Liver (tissue), 9 donors: Measurements from ENCODE around the gene HTD2. TPM values are rescaled to one million over a fixed set of nuclear protein-coding genes. Genes with fewer than 3 reads are reported as not detected.

ENCODE experiments used
- DNase-seq: peaks from one replicate; pipeline ENCODE4 v3.0.0-alpha.2; 2017; ENCODE audit warnings: low spot score
- H3K27ac ChIP-seq, 2 donors: one replicate each; pipeline ENCODE4 v1.7.0; 2013; ENCODE audit warnings: inconsistent platforms in 2 of 2, low read length in 2 of 2, control low read depth in 1 of 2, low read depth in 1 of 2, mild to moderate bottlenecking in 1 of 2
- H3K27me3 ChIP-seq, 4 donors: one replicate each; pipeline versions ENCODE4 v1.6.1 to v1.7.0; 2013; ENCODE audit warnings: low read length in 3 of 4, inconsistent platforms in 1 of 4, mild to moderate bottlenecking in 1 of 4, moderate library complexity in 1 of 4; ENCODE audit not compliant: control insufficient read depth in 4 of 4, insufficient read depth in 4 of 4
- H3K36me3 ChIP-seq, 4 donors: one replicate each; pipeline versions ENCODE4 v1.6.1 to v1.7.0; 2013; ENCODE audit warnings: low read length in 3 of 4, mild to moderate bottlenecking in 3 of 4, low read depth in 1 of 4, moderate library complexity in 1 of 4; ENCODE audit not compliant: control insufficient read depth in 4 of 4, insufficient read depth in 3 of 4
- H3K4me1 ChIP-seq, 4 donors: one replicate each; pipeline versions ENCODE4 v1.6.1 to v1.7.0; 2013; ENCODE audit warnings: low read length in 3 of 4, mild to moderate bottlenecking in 3 of 4, moderate library complexity in 1 of 4; ENCODE audit not compliant: control insufficient read depth in 4 of 4, insufficient read depth in 4 of 4
- H3K4me3 ChIP-seq, 3 donors: one replicate each; pipeline versions ENCODE4 v1.6.1 to v1.7.0; 2013; ENCODE audit warnings: low read length in 3 of 3, control low read depth in 1 of 3, low read depth in 1 of 3, mild to moderate bottlenecking in 1 of 3
- H3K9ac ChIP-seq, 2 donors: one replicate each; pipeline ENCODE4 v1.7.0; 2013; ENCODE audit warnings: low read length in 2 of 2, mild to moderate bottlenecking in 2 of 2, moderate library complexity in 2 of 2, control low read depth in 1 of 2, low read depth in 1 of 2
- H3K9me3 ChIP-seq, 4 donors: one replicate each; pipeline versions ENCODE4 v1.6.1 to v1.7.0; 2013; ENCODE audit warnings: low read length in 3 of 4; ENCODE audit not compliant: control insufficient read depth in 4 of 4
- EGR1 ChIP-seq, 2 donors: IDR thresholded peaks; 2 replicates each; pipeline ENCODE4 v1.6.1; 2016 to 2018; ENCODE audit warnings: antibody characterized with exemption in 2 of 2, low read depth in 2 of 2
- FOXA1 ChIP-seq: IDR thresholded peaks from 2 replicates; pipeline ENCODE4 v1.6.1; 2016; ENCODE audit warnings: antibody characterized with exemption
- FOXA2 ChIP-seq: IDR thresholded peaks from 2 replicates; pipeline ENCODE4 v1.6.1; 2016; ENCODE audit warnings: antibody characterized with exemption
- GABPA ChIP-seq, 2 donors: IDR thresholded peaks in 1 of 2; conservative IDR thresholded peaks in 1 of 2; 2 replicates each; pipeline ENCODE4 v1.6.1; 2016; ENCODE audit warnings: antibody characterized with exemption in 2 of 2, mild to moderate bottlenecking in 1 of 2, moderate library complexity in 1 of 2
- HNF4A ChIP-seq, 2 donors: conservative IDR thresholded peaks; 2 replicates each; pipeline ENCODE4 v1.6.1; 2016; ENCODE audit warnings: antibody characterized with exemption in 2 of 2, mild to moderate bottlenecking in 2 of 2
- HNF4G ChIP-seq: IDR thresholded peaks from 2 replicates; pipeline ENCODE4 v1.6.1; 2016; ENCODE audit warnings: antibody characterized with exemption
- JUND ChIP-seq, 2 donors: IDR thresholded peaks; 2 replicates each; pipeline ENCODE4 v1.6.1; 2016; ENCODE audit warnings: antibody characterized with exemption in 2 of 2
- NR2F2 ChIP-seq: IDR thresholded peaks from 2 replicates; pipeline ENCODE4 v1.6.1; 2016; ENCODE audit warnings: antibody characterized with exemption
- RAD21 ChIP-seq, 2 donors: IDR thresholded peaks; 2 replicates each; pipeline ENCODE4 v1.6.1; 2016; ENCODE audit warnings: antibody characterized with exemption in 2 of 2, mild to moderate bottlenecking in 2 of 2
- SP1 ChIP-seq: IDR thresholded peaks from 2 replicates; pipeline ENCODE4 v1.6.1; 2018; ENCODE audit warnings: antibody characterized with exemption, mild to moderate bottlenecking
- WGBS: extraction: QIAGEN DNeasy Blood & Tissue Kit; methylation state at CpG from one replicate; pipeline ENCODE4 v1.1.7; 2013; 5-methylcytosine and 5-hydroxymethylcytosine counted together
- polyA plus RNA-seq, 2 donors: library from polyadenylated mRNA; stranded (reverse) in 1 of 2; unstranded in 1 of 2; fragments of 200-250 nt in 1 of 2; fragments of >200 nt in 1 of 2; fragmentation: Nextera tagmentation in 1 of 2; extraction: Ambion mirVana in 1 of 2; gene quantifications; one replicate each; pipeline versions ENCODE4 v1.2.1 to v1.2.3, GENCODE V29; 2013 to 2015
- total RNA-seq, 2 donors: library from RNA; depleted of rRNA; stranded (reverse); fragments of >200 nt; gene quantifications; one replicate each; pipeline ENCODE4 v1.2.3, GENCODE V29; 2014
- TF ChIP-seq, protein P1 (sequence below): fragments of 150-350 bp; IDR thresholded peaks from 2 replicates; pipeline ENCODE4 v1.5.1; 2017; ENCODE audit warnings: improper control_type of control experiment, low read depth, low read length; ENCODE audit not compliant: missing input control
- TF ChIP-seq, protein P2 (sequence below): IDR thresholded peaks from 2 replicates; pipeline ENCODE4 v1.6.1; 2016; ENCODE audit warnings: antibody characterized with exemption, mild to moderate bottlenecking
- donor health status: healthy.
- donor health status: healthy.
- donor health status: healthy.
- donor health status: healthy.
- donor health status: healthy.

The HTD2 gene
- total and polyA plus RNA-seq, 4 donors: 6.6 to 14.8 (median 11.0) TPM

DNA sequence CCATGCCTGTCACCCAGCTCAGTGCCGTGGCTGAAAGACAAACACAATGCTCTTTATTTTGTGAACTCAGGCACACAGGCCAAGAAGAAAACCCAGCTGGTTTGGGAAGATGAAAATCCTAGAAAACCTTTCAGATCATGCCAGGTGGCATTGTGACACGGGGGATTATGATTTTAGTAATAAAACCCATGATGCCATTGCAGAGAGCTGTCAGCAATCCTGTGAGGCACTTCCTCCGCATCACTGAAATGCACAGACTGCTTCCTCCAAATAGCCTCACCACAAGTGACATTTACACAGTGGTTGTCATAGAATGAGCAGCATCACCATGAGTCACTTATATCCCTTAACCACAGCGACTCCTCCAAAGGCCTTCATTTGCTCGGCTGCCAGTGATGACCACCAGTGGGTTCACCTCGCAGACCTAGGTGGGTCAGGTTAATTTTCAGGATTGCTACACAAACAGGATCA lies 46.0 kb upstream of the HTD2 start (continued):
- TF ChIP-seq, protein P1, sequence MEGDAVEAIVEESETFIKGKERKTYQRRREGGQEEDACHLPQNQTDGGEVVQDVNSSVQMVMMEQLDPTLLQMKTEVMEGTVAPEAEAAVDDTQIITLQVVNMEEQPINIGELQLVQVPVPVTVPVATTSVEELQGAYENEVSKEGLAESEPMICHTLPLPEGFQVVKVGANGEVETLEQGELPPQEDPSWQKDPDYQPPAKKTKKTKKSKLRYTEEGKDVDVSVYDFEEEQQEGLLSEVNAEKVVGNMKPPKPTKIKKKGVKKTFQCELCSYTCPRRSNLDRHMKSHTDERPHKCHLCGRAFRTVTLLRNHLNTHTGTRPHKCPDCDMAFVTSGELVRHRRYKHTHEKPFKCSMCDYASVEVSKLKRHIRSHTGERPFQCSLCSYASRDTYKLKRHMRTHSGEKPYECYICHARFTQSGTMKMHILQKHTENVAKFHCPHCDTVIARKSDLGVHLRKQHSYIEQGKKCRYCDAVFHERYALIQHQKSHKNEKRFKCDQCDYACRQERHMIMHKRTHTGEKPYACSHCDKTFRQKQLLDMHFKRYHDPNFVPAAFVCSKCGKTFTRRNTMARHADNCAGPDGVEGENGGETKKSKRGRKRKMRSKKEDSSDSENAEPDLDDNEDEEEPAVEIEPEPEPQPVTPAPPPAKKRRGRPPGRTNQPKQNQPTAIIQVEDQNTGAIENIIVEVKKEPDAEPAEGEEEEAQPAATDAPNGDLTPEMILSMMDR: no peak
- TF ChIP-seq HNF4G: no peak

DNA sequence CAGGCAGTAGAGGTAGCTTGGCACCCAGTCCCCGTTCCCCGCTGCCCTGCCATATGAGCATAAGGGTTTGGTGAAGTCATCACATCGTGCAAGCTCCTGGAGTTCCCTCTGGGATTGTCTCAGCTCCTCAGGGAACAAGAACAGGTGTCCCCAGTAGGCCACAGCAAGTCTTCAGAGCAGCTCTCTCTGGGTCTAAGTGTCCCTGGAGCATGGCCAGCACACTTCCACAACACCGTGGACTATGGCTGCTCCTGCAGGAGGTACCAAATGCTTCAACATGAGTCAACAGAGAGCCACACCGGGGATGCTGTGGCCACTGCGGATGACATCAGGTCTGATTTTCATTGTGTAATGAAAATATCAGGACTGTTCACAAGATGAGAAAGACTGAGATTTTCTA lies 45.6 kb upstream of the HTD2 start:
- H3K27me3 ChIP-seq: no peaks in the 10 kb centered on the region
- H3K9ac ChIP-seq: no peak overlapping the region
- H3K36me3 ChIP-seq: peaks cover 6 to 23% (median 14%) of the 10 kb centered on the region in 4 donors
- no peaks in the 10 kb centered on the region for H3K9me3 ChIP-seq
- no peak overlapping the region for H3K27ac ChIP-seq
- 75% methylated on average over 6 of the region's 6 CpGs for WGBS
- no peaks in the 10 kb centered on the region for H3K4me1 ChIP-seq
- H3K4me3 ChIP-seq: no peak overlapping the region
- TF ChIP-seq EGR1 (IDR thresholded peaks at IDR 0.05; ENCODE audit: low read depth in 2 of 2): no peak
- peak; percentile 33 to 38 for TF ChIP-seq HNF4A (conservative IDR thresholded peaks at IDR 0.05)
- peak in 1 of 2 donors; percentile 26 for TF ChIP-seq JUND (IDR thresholded peaks at IDR 0.05)
- TF ChIP-seq GABPA (IDR thresholded peaks at IDR 0.05 in 1 of 2, conservative IDR thresholded peaks at IDR 0.05 in 1 of 2): no peak
- no peak for DNase-seq

DNA sequence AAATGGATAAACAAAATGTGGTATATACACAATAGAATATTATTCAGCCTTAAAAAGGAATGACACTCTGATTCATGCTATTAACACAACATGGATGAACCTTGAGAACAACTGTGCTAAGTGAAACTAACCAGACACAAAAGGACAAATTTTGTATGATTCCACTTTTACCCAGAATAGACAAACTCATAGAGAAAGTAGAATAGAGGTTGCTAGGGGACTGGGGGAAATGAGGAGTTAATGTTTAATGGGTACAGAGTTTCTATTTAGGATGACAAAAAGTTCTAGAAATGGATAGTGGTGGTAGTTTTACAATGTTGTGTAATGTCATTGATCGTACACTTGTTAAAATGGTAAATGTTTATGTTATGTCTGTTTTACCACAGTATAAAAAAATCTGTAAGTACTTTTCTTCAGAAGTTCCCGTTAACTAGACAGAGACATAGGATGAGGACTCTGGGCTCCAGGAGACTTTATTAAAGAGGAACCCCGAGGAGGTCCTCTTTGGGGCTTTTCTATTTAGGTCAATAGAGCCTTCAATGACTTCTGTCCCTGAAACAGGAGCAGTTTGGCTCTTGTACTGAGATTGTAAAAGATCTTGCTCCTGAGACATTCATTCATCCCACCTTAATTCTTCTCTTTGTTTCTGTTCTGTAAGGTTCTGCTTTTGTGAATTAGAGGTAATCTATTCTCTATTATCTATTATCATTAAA lies 44.2 kb upstream of the HTD2 start:
- no peak overlapping the region for H3K4me3 ChIP-seq
- WGBS: 87% methylated on average over 3 of the region's 3 CpGs
- no peaks in the 10 kb centered on the region for H3K9me3 ChIP-seq
- TF ChIP-seq NR2F2 (no peak), RAD21 (IDR thresholded peaks at IDR 0.05) (no peak), GABPA (IDR thresholded peaks at IDR 0.05 in 1 of 2, conservative IDR thresholded peaks at IDR 0.05 in 1 of 2) (no peak), FOXA2 (no peak), SP1 (no peak), HNF4G (no peak), FOXA1 (no peak)
- TF ChIP-seq, protein P2, sequence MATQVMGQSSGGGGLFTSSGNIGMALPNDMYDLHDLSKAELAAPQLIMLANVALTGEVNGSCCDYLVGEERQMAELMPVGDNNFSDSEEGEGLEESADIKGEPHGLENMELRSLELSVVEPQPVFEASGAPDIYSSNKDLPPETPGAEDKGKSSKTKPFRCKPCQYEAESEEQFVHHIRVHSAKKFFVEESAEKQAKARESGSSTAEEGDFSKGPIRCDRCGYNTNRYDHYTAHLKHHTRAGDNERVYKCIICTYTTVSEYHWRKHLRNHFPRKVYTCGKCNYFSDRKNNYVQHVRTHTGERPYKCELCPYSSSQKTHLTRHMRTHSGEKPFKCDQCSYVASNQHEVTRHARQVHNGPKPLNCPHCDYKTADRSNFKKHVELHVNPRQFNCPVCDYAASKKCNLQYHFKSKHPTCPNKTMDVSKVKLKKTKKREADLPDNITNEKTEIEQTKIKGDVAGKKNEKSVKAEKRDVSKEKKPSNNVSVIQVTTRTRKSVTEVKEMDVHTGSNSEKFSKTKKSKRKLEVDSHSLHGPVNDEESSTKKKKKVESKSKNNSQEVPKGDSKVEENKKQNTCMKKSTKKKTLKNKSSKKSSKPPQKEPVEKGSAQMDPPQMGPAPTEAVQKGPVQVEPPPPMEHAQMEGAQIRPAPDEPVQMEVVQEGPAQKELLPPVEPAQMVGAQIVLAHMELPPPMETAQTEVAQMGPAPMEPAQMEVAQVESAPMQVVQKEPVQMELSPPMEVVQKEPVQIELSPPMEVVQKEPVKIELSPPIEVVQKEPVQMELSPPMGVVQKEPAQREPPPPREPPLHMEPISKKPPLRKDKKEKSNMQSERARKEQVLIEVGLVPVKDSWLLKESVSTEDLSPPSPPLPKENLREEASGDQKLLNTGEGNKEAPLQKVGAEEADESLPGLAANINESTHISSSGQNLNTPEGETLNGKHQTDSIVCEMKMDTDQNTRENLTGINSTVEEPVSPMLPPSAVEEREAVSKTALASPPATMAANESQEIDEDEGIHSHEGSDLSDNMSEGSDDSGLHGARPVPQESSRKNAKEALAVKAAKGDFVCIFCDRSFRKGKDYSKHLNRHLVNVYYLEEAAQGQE: no peak
- TF ChIP-seq, protein P1: no peak
- H3K27ac ChIP-seq: no peak overlapping the region
- H3K27me3 ChIP-seq: no peaks in the 10 kb centered on the region
- peaks cover 7 to 19% (median 13%) of the 10 kb centered on the region in 4 donors for H3K36me3 ChIP-seq
- H3K9ac ChIP-seq: no peak overlapping the region
- H3K4me1 ChIP-seq: peaks cover 0 to 9% (median 4%) of the 10 kb centered on the region in 4 donors
- DNase-seq: no peak
